K562 (cell line): ENCODE results near the gene TGM1. TPM values are rescaled to one million over a fixed set of nuclear protein-coding genes. Genes with fewer than 3 reads are reported as not detected.

Source experiments
- CREBBP ChIP-seq: IDR thresholded peaks from one replicate; pipeline ENCODE4 v1.6.1; 2012; ENCODE audit warnings: low read depth, mild to moderate bottlenecking, control low read depth, inconsistent platforms, low read length
- CTBP1 ChIP-seq: fragments of 450-650 bp; IDR thresholded peaks from 2 replicates; pipeline ENCODE4 v1.6.1; 2016; ENCODE audit warnings: borderline replicate concordance
- E2F8 ChIP-seq: fragments of 450-650 bp; IDR thresholded peaks from 2 replicates; pipeline ENCODE4 v1.7.1; 2018; ENCODE audit warnings: mild to moderate bottlenecking, low read depth; ENCODE audit not compliant: partially characterized antibody
- EHMT2 ChIP-seq: fragments of 450-650 bp; IDR thresholded peaks from 2 replicates; pipeline ENCODE4 v1.6.1; 2018; ENCODE audit warnings: antibody characterized with exemption
- GABPA ChIP-seq: fragments of 200-800 bp; sonication (Bioruptor generic); conservative IDR thresholded peaks from 2 replicates; pipeline ENCODE4 v1.6.1; 2016; ENCODE audit warnings: low read depth, missing genetic modification characterization, missing compliant biosample characterization
- GTF2E2 ChIP-seq: fragments of 200-800 bp; sonication (Bioruptor generic); IDR thresholded peaks from 2 replicates; pipeline ENCODE4 v1.6.1; 2016; ENCODE audit warnings: missing genetic modification characterization, missing compliant biosample characterization
- HMBOX1 ChIP-seq: sonication (generic); IDR thresholded peaks from 2 replicates; pipeline ENCODE4 v1.6.1; 2016
- KDM4B ChIP-seq, 2 experiments: fragments of 450-650 bp in 1 of 2; sonication (generic) in 1 of 2; IDR thresholded peaks; 2 replicates each; pipeline ENCODE4 v1.6.1; 2016 to 2017; ENCODE audit warnings: borderline replicate concordance in 2 of 2, antibody characterized with exemption in 1 of 2, low read depth in 1 of 2, mild to moderate bottlenecking in 1 of 2
- KLF16 ChIP-seq: IDR thresholded peaks from 2 replicates; pipeline ENCODE4 v1.6.1; 2016; ENCODE audit warnings: antibody characterized with exemption
- MEF2A ChIP-seq: IDR thresholded peaks from 2 replicates; pipeline ENCODE4 v1.6.1; 2011; ENCODE audit warnings: low read depth, mild to moderate bottlenecking, low read length, moderate library complexity; ENCODE audit not compliant: control insufficient read depth
- MTA2 ChIP-seq: fragments of 450-650 bp; IDR thresholded peaks from 2 replicates; pipeline ENCODE4 v1.6.1; 2016; ENCODE audit warnings: low read depth
- MXD1 ChIP-seq: fragments of 250-450 bp; sonication (Bioruptor Pico); IDR thresholded peaks from 2 replicates; pipeline ENCODE4 v1.8.0; 2021; ENCODE audit warnings: borderline replicate concordance, mild to moderate bottlenecking, moderate library complexity; ENCODE audit not compliant: poor library complexity, severe bottlenecking
- MYC ChIP-seq, 2 experiments: fragments of 250-450 bp in 1 of 2; sonication (Bioruptor Pico) in 1 of 2; IDR thresholded peaks; 2 replicates each; pipeline versions ENCODE4 v1.5.1 to v1.6.1; 2012 to 2021; ENCODE audit warnings: low read depth in 2 of 2, borderline replicate concordance in 1 of 2, improper control_type of control experiment in 1 of 2, low read length in 1 of 2, mild to moderate bottlenecking in 1 of 2, moderate library complexity in 1 of 2
- NFIC ChIP-seq: fragments of 450-650 bp; IDR thresholded peaks from 2 replicates; pipeline ENCODE4 v1.6.1; 2017; ENCODE audit warnings: mild to moderate bottlenecking, inconsistent platforms
- NR2C2 ChIP-seq, 2 experiments: fragments of 200-800 bp in 1 of 2; sonication (Bioruptor generic) in 1 of 2; sonication (generic) in 1 of 2; formaldehyde crosslinking in 1 of 2; IDR thresholded peaks; 2 replicates each; pipeline versions ENCODE4 v1.6.1 to v1.8.0; 2016 to 2022; ENCODE audit warnings: mild to moderate bottlenecking in 1 of 2, missing compliant biosample characterization in 1 of 2, missing genetic modification characterization in 1 of 2, missing genetic modification reagents in 1 of 2
- SETDB1 ChIP-seq: IDR thresholded peaks from one replicate; pipeline ENCODE4 v1.6.1; 2012; ENCODE audit warnings: low read length, control low read depth, inconsistent platforms
- SMARCA4 ChIP-seq: fragments of 450-650 bp; IDR thresholded peaks from 2 replicates; pipeline ENCODE4 v1.6.1; 2016
- SPI1 ChIP-seq: IDR thresholded peaks from 2 replicates; pipeline ENCODE4 v1.6.1; 2011; ENCODE audit warnings: low read depth, low read length, control low read depth, borderline replicate concordance
- SRSF1 ChIP-seq: fragments of 200-400 bp; formaldehyde crosslinking; IDR thresholded peaks from 2 replicates; pipeline ENCODE4 v1.6.1; 2017; ENCODE audit warnings: mild to moderate bottlenecking, low read depth, low read length, moderate library complexity
- TARDBP ChIP-seq: fragments of 450-650 bp; IDR thresholded peaks from 2 replicates; pipeline ENCODE4 v1.6.1; 2016
- TCF3 ChIP-seq: sonication (generic); formaldehyde crosslinking; IDR thresholded peaks from 2 replicates; pipeline ENCODE4 v1.4.0; 2020; ENCODE audit warnings: mild to moderate bottlenecking, missing genetic modification reagents
- ZBTB5 ChIP-seq: fragments of 450-650 bp; IDR thresholded peaks from 2 replicates; pipeline ENCODE4 v1.6.1; 2017; ENCODE audit warnings: antibody characterized with exemption
- polyA plus RNA-seq, 8 experiments: library from polyadenylated mRNA; depleted of rRNA in 4 of 8; stranded (reverse) in 5 of 8; unstranded in 3 of 8; fragments of >200 nt; fragmentation: Nextera tagmentation in 2 of 8; fragmentation: Illumina TruSeq in 1 of 8; extraction: Ambion mirVana in 2 of 8; extraction: Trizol in 1 of 8; gene quantifications; 2 replicates each; pipeline versions ENCODE4 v1.2.1 to v1.2.3, GENCODE V29; 2011 to 2014; ENCODE audit warnings: inconsistent platforms in 1 of 8, missing spikeins in 1 of 8
- total RNA-seq, 7 experiments: library from RNA; depleted of rRNA in 6 of 7; stranded (reverse); fragments of >200 nt in 6 of 7; fragmentation: Illumina TruSeq in 2 of 7; extraction: Trizol in 2 of 7; gene quantifications; 2 replicates each; pipeline versions ENCODE4 v1.2.1 to v1.2.3, GENCODE V29; 2011 to 2021; ENCODE audit warnings: low replicate concordance in 1 of 7
- TF ChIP-seq, protein P1 (sequence below): sonication (generic); formaldehyde crosslinking; IDR thresholded peaks from 2 replicates; pipeline ENCODE4 v1.8.0; 2022; ENCODE audit warnings: mild to moderate bottlenecking, missing genetic modification reagents

Gene TGM1
- total and polyA plus RNA-seq, 9 of the 15 experiments (the other 6 are each of a cell fraction or from before 2014, with no cell fraction given), result 0.13 to 4.4 (median 0.88) TPM

GRCh38 chr14:24274101-24274543 lies 11.1 kb upstream of the TGM1 start (continued):
- no peak for TF ChIP-seq MXD1 (CRISPR knock-in tag)
- peak; percentile 30; the same call in 1 of the 2 replicates for TF ChIP-seq KLF16
- no peak for TF ChIP-seq CREBBP
- TF ChIP-seq NR2C2 (CRISPR knock-in tag; IDR thresholded peaks at IDR 0.05), result no peak
- TF ChIP-seq NR2C2 (tag; IDR thresholded peaks at IDR 0.05), result no peak
- peak; percentile 48 for TF ChIP-seq NFIC
- peak; percentile 76 for TF ChIP-seq SMARCA4
- TF ChIP-seq ZBTB5, result no peak
- TF ChIP-seq SETDB1, result no peak
- TF ChIP-seq E2F8, result no peak
- TF ChIP-seq EHMT2, result 0 out of 2 replicates have a peak, but pooled peaks have one; percentile 9
- no peak for TF ChIP-seq KDM4B (IDR thresholded peaks at IDR 0.05; ENCODE audit: borderline replicate concordance in 2 of 2, low read depth in 1 of 2)
- TF ChIP-seq SPI1, result peak; percentile 82
- TF ChIP-seq GTF2E2 (tag), result no peak
- TF ChIP-seq MEF2A, result peak; percentile 48; the same call in 1 of the 2 replicates
- TF ChIP-seq MYC (IDR thresholded peaks at IDR 0.05; ENCODE audit: low read depth, low read length), result no peak
- no peak for TF ChIP-seq MYC (CRISPR knock-in tag; IDR thresholded peaks at IDR 0.05; ENCODE audit: borderline replicate concordance, low read depth)
- peak; percentile 41; the same call in 1 of the 2 replicates for TF ChIP-seq HMBOX1
- peak; percentile 80 for TF ChIP-seq TCF3 (CRISPR knock-in tag)
- peak; percentile 78; the same call in 1 of the 2 replicates for TF ChIP-seq CTBP1
- TF ChIP-seq, protein P1, sequence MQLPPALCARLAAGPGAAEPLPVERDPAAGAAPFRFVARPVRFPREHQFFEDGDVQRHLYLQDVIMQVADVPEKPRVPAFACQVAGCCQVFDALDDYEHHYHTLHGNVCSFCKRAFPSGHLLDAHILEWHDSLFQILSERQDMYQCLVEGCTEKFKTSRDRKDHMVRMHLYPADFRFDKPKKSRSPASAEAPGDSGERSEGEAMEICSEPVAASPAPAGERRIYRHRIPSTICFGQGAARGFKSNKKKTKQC, result no peak
- TF ChIP-seq MTA2, result peak; percentile 67
- TF ChIP-seq GABPA (tag), result no peak
- TF ChIP-seq TARDBP, result no peak
- no peak for TF ChIP-seq SRSF1
